HG02642 (cell line): ENCODE measurements around the gene TMPRSS6.
A peak's percentile ranks its signal among the peaks of the same experiment; 100 is the strongest.

ENCODE experiments used
- ATAC-seq: cut with Tn5 transposase; IDR thresholded peaks from one replicate; pipeline ENCODE4 v1.9.1; 2021; ENCODE audit warnings: mild to moderate bottlenecking; ENCODE audit not compliant: unreplicated experiment, poor library complexity

Gene TMPRSS6

DNA sequence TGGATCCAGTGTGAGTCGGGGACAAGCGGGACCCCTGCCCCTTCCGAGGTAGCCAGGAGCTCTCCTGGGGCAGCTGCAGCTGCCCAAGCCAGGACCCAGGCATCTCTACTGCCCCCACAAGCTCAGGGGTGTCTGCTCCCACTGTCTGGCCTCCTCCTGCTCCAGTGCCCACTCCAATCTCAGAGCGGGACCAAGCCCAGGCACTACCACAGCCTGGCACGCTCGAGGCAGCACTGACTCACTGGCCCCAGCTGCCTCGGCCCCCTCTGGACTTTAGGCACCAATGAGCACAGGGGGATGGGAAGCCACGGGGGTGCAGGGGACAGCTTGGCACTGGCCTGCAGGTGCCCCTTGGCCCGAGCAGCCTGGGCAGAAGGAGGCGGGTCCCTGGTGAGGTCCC lies 32.0 kb upstream of the TMPRSS6 start:
- ATAC-seq = no peak

GRCh38 chr22:37140686-37141323 lies 31.3 kb upstream of the TMPRSS6 start:
- ATAC-seq = no peak

GRCh38 chr22:37139762-37140161 lies 30.2 kb upstream of the TMPRSS6 start:
- ATAC-seq = no peak

- no peak for ATAC-seq
Observed at GRCh38 chr22:37138849-37139561, 29.5 kb upstream of the TMPRSS6 start.

DNA sequence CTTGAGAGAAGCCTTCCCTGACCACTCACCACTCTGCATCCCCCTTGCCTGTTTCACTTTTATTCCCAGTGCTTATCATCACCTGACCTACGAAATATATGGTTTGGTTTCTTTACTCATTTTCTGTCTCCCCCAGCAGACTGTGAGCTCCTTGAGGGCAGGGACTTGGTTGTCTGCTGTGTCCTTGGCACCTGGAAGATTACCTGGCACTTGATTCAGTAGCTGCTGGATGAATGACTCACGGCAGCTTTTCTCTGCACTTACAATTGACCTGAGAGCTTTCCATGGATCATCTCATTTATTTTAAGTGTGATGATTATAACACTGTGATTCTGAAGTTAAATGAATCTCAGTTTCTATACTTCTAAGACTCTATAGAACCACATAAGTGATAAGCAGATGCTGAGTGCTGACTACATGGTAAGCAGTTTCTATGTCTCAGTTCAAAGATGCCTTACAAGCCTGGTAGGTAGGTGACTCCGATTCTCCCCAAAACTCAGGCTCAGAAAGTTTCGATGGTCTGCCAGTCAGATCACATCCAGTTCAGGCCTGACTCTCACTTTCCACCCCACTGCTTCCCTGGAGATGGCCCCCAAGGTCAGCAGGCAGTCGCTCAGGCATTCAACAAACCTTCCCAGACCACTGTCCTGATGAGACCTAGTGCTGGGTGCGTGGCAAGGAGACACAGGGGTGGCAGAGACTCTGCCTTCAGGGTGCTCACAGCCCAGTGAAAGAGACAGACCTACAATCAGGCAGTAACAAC lies 28.6 kb upstream of the TMPRSS6 start:
- ATAC-seq = no peak

- ATAC-seq = no peak
Observed at GRCh38 chr22:37137131-37137530, 27.6 kb upstream of the TMPRSS6 start.

- no peak for ATAC-seq
Observed at GRCh38 chr22:37135023-37135422, 25.5 kb upstream of the TMPRSS6 start.

- ATAC-seq = no peak
Observed at GRCh38 chr22:37133304-37134018, 23.9 kb upstream of the TMPRSS6 start.

GRCh38 chr22:37132773-37133172 lies 23.3 kb upstream of the TMPRSS6 start:
- ATAC-seq = no peak

DNA sequence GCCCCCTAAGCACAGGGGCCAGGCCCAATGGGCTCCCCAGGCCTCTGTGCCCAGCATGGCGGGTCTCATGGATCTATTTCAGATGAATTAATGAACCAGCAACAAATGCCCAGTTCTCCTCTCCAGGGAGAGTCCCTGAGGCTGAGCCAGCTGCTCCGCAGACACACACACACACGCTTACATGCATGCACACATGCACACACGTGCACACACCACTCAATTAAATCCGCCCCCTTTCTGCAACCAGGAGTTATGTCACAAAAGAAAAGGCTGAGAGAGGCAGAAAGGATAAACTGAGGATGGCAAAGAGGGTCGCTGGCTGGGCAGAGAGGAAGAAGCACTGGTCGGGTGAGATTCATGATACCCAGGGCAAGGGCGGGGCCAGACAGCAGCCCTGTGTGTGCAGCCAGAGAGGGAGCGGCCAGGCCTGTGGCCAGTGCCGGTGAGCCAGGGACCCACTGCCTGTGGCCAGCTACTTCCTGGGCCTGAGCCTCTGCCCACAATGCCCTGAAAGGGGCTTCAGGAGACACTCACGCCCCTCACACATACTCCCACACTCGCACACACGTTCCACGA lies 20.4 kb upstream of the TMPRSS6 start:
- no peak for ATAC-seq

GRCh38 chr22:37128555-37129281 lies 19.2 kb upstream of the TMPRSS6 start:
- no peak for ATAC-seq

- ATAC-seq = no peak
Observed at GRCh38 chr22:37127350-37127878, 17.9 kb upstream of the TMPRSS6 start.

DNA sequence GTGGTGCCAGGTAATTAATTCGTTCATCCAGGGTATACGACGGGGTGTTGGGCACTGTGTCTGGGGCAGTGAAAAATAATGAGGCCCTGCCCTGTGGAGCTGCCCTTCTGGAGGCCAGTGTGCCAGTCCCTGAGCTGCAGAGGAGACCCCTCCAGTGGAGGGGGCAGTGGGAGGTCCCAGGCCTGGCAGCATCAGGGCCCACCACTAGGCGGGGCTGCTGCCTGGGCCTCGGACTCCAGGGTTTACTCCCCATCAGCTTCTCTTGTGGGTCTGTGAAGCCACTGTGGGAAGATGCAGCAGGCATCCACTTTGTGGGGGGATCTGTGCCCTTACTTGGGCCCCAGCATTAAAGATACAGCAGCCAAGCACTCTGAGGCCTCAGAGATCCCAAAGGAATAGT lies 17.4 kb upstream of the TMPRSS6 start:
- no peak for ATAC-seq

GRCh38 chr22:37126383-37126782 lies 16.9 kb upstream of the TMPRSS6 start:
- no peak for ATAC-seq

DNA sequence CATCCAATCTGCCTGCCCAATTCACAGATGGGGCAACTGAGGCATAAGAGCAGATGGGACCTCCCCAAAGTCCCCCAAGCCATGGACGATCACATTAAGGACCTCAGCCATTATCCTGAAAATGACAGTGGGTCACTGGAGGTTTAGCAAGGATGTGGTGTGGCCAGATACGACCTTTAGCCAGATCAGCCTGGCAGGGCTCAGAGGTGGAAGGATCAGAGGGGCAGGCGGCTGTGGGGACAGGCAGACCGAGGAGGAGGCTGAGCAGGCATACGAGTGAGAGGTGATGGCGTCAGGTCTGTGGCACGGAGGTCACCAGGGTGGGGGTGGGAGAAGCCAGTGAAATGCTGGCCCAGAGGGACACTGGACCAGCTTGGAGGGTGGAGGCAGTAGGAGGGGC lies 14.1 kb upstream of the TMPRSS6 start:
- no peak for ATAC-seq

DNA sequence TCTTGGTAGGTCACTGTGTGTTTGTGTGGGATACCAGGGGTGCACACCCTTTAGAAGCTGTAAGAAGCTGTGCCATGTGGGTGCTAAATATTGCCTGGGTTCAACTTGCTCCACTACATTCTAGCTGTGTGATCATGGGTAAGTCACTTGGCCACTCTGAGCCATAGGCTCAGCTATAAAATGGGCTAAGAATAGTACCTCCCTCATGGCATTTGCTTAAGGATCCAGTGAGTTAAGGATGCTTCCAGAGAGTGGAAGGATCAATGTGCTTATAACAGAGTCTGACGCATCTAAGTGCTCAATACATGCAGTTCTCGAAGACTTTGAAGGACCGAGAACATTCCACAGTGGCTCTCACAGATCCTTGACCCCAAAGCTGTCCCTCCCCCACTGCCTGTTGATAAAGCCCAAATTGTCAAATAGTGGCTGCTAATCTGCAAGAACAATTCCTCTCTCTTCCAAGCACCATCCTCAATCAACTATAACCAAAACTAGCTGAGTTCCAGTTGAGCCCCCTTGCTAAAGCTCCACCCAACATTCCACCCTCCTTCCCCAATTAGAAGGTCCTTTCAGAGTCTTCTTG lies 13.2 kb upstream of the TMPRSS6 start:
- ATAC-seq = no peak

GRCh38 chr22:37121887-37122591 lies 12.5 kb upstream of the TMPRSS6 start:
- ATAC-seq = peak; percentile 86

DNA sequence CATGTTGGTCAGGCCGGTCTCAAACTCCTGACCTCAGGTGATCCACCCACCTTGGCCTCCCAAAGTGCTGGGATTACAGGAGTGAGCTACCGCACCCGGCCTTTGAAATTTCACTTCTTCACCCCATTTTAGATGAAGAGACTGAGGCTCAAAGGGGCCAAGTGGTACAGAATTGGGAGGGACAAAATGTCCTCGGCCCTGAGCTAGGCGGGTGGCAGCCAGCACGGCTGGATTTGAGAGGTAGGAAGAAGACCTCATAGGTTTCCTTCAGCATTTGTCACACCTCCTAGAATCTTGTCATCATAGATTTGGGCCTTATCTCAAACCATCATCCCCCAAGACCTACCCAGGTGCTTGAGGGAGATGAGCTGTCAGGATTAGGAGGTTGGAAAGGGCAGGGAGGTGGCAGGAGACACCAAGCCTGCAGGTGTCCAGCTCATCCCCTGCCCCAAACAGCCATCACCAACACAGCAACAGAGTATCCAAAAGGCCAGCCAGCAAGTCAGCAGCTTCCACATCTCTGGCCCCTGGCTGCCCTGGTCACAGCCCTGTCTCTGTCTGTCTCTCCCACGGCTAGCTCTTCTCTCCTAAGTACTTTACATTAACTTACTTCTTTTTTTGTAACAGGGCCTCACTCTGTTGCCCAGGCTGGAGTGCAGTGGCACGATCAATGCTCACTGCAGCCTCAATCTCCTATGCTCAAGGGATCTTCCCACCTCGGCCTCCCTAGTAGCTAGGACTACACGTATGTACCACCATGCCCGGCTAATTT lies 11.2 kb upstream of the TMPRSS6 start:
- ATAC-seq = no peak
